ENCODE results near the gene FGF19.

Gene FGF19

DNA sequence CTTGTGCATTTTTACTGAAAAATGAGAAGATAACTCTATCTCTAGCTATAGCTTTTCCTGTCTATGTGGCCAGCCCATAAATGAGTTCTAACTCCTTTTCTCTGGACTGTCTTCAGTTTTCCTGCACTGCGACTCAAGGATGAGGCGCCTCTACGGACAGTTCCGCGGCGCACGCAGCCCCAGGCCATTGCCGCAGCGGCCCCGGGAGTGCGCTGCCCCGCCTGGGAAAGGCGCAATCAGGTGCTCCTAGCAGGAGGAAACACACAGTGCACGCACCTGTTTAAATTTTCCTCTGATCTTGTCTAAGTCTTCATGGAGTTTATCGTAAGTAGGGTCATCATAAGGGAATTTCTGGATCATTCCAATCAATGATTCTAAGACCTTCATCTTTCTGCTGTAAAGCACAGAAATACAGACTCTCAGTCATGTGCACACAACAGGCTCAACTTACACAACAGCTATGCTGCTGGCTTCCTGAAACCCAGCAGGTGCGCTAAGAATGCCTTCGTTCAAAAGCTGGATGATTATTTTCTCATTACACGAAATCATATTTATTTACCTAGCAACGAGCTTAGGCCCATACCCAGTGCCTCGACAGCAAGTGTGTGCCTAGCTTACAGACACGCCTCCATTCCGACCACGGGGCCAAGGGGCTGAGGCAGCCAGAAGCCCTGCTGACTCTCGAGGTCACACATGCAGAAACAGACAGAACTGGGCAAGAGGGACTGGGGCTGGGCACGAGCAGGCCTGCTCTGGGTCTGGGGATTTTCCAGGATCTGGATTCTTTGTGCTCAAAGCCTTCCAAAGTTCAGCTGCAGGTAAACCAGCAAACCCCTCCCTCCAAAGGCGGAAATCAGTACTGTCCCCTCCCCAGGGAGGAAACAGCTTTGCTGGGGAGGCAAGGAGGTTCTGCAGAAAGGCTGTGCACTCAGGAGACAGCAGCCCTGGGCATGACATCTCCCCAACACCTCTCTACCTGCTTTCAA is 35.9 kb downstream of the FGF19 start:
- H3K79me1 ChIP-seq (ENCODE audit: low read length), result no peaks in the 10 kb centered on the region
- H3K9me3 ChIP-seq (ENCODE audit: insufficient read depth, low read depth, low read length), result no peaks in the 10 kb centered on the region
- H3K27ac ChIP-seq (ENCODE audit: low read depth, low read length), result no peak overlapping the region
- no peak overlapping the region for H2BK120ac ChIP-seq (ENCODE audit: insufficient read depth, low read length, poor library complexity)
- no peak overlapping the region for H4K12ac ChIP-seq (ENCODE audit: low read depth, low read length)
- no peak overlapping the region for H2AFZ ChIP-seq (ENCODE audit: insufficient read depth, low read length, poor library complexity)
- no peak overlapping the region for H2AK5ac ChIP-seq (ENCODE audit: low read length)
- H2BK5ac ChIP-seq (ENCODE audit: low read depth, low read length, poor library complexity), result no peak overlapping the region
- no peak overlapping the region for H4K91ac ChIP-seq (ENCODE audit: low read depth, low read length)
- H3K23ac ChIP-seq (ENCODE audit: low read length), result no peak overlapping the region
- no peak overlapping the region for H3K4me2 ChIP-seq (ENCODE audit: low read length)
- H3K79me2 ChIP-seq (ENCODE audit: control insufficient read depth, insufficient read depth, low read length, poor library complexity), result no peaks in the 10 kb centered on the region
- H3K4ac ChIP-seq (ENCODE audit: low read depth, low read length), result no peak overlapping the region
- H2BK12ac ChIP-seq (ENCODE audit: low read length), result no peak overlapping the region
- H3K4me1 ChIP-seq (ENCODE audit: control insufficient read depth in 1 of 2, insufficient read depth in 2 of 2, low read length in 2 of 2), result no peaks in the 10 kb centered on the region
- peaks cover 46 to 63% of the 10 kb centered on the region in 2 experiments for H3K36me3 ChIP-seq (ENCODE audit: control insufficient read depth in 1 of 2, insufficient read depth in 2 of 2, low read length in 2 of 2)
- no peak overlapping the region for H3K4me3 ChIP-seq (ENCODE audit: low read depth, low read length)
- H3K14ac ChIP-seq (ENCODE audit: low read length), result no peak overlapping the region
- no peak overlapping the region for H4K8ac ChIP-seq (ENCODE audit: low read depth, low read length)
- no CpG with 5 or more reads among the region's 26 CpGs for WGBS (ENCODE audit: extremely low coverage, insufficient coverage, insufficient read length)
- no peak overlapping the region for H3K18ac ChIP-seq (ENCODE audit: low read length)
- no peak overlapping the region for H3K9ac ChIP-seq (ENCODE audit: low read length)
- no peaks in the 10 kb centered on the region for H3K27me3 ChIP-seq (ENCODE audit: insufficient read depth, low read length)
- no peak for DNase-seq

DNA sequence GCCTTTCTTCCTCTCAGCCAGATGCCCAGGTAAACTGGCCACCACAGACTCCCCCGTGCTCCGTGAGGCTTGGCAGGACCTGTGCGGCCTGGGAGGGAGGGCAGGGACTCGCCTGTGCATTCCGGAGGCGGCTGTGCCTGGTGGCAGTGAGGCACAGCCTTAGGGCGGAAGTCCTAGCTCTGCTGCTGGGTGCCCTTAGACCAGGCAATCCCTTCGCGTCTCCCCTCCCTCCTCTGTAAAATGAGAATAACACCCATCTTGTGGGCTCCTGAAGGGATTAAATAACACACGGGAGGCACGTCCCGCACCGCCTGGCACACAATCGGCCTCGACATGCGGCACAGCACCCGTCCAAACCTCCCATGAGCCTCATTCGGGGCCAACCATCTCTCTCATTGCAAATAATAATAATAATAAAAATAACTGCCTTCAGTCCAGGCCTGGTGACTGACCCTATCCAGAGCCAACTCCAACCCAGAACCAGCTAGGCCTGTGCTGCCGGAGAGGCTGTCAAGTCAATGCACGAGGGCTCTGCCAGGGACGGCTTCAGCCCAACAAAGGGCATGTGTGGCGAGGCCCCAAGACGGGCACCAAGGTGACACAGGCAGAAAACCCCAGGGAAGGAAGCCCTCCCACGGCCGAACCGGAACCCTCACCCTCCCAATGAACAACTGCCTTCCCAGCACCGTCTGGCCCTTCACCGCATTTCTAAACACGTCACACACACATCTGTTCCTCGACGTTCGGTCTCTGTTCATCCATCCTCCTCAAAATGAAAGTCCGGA is 36.9 kb downstream of the FGF19 start:
- no peak overlapping the region for H2AFZ ChIP-seq (ENCODE audit: insufficient read depth, low read length, poor library complexity)
- no peaks in the 10 kb centered on the region for H3K27me3 ChIP-seq (ENCODE audit: insufficient read depth, low read length)
- H4K91ac ChIP-seq (ENCODE audit: low read depth, low read length), result no peak overlapping the region
- no CpG with 5 or more reads among the region's 33 CpGs for WGBS (ENCODE audit: extremely low coverage, insufficient coverage, insufficient read length)
- no peaks in the 10 kb centered on the region for H3K79me1 ChIP-seq (ENCODE audit: low read length)
- no peak overlapping the region for H3K23ac ChIP-seq (ENCODE audit: low read length)
- no peaks in the 10 kb centered on the region for H3K79me2 ChIP-seq (ENCODE audit: control insufficient read depth, insufficient read depth, low read length, poor library complexity)
- no peak overlapping the region for H2AK5ac ChIP-seq (ENCODE audit: low read length)
- H3K18ac ChIP-seq (ENCODE audit: low read length), result no peak overlapping the region
- H2BK5ac ChIP-seq (ENCODE audit: low read depth, low read length, poor library complexity), result no peak overlapping the region
- no peak overlapping the region for H3K27ac ChIP-seq (ENCODE audit: low read depth, low read length)
- H3K14ac ChIP-seq (ENCODE audit: low read length), result no peak overlapping the region
- H3K9ac ChIP-seq (ENCODE audit: low read length), result no peak overlapping the region
- H4K12ac ChIP-seq (ENCODE audit: low read depth, low read length), result no peak overlapping the region
- H3K4me2 ChIP-seq (ENCODE audit: low read length), result no peak overlapping the region
- no peak overlapping the region for H3K4ac ChIP-seq (ENCODE audit: low read depth, low read length)
- H3K4me3 ChIP-seq (ENCODE audit: low read depth, low read length), result no peak overlapping the region
- H3K9me3 ChIP-seq (ENCODE audit: insufficient read depth, low read depth, low read length), result no peaks in the 10 kb centered on the region
- no peak for DNase-seq
- H2BK120ac ChIP-seq (ENCODE audit: insufficient read depth, low read length, poor library complexity), result no peak overlapping the region
- H4K8ac ChIP-seq (ENCODE audit: low read depth, low read length), result no peak overlapping the region
- H2BK12ac ChIP-seq (ENCODE audit: low read length), result no peak overlapping the region
- H3K36me3 ChIP-seq (ENCODE audit: control insufficient read depth in 1 of 2, insufficient read depth in 2 of 2, low read length in 2 of 2), result peaks cover 40 to 61% of the 10 kb centered on the region in 2 experiments
- no peaks in the 10 kb centered on the region for H3K4me1 ChIP-seq (ENCODE audit: control insufficient read depth in 1 of 2, insufficient read depth in 2 of 2, low read length in 2 of 2)

DNA sequence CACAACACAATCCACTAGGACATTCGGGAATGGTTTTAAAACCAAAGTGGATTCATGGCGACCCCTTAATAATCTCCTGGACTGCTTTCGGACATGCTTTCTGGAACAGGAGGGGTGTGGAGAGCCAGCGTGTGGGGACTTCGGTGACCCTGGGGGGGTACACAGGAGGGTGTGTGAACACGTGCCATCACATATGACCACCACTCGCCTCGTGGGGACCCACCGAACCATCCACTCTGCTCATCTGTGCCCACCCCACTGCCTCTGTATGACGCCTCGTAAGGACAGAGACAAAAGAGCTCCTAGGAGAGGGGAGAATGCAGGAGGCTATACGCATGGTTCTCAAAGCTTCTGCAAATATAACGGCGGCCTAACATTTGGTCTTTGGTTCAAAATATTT is 37.6 kb downstream of the FGF19 start:
- no peak overlapping the region for H2BK5ac ChIP-seq (ENCODE audit: low read depth, low read length, poor library complexity)
- no peaks in the 10 kb centered on the region for H3K79me2 ChIP-seq (ENCODE audit: control insufficient read depth, insufficient read depth, low read length, poor library complexity)
- WGBS (ENCODE audit: extremely low coverage, insufficient coverage, insufficient read length), result no CpG with 5 or more reads among the region's 14 CpGs
- no peak overlapping the region for H4K12ac ChIP-seq (ENCODE audit: low read depth, low read length)
- H3K18ac ChIP-seq (ENCODE audit: low read length), result no peak overlapping the region
- DNase-seq, result no peak
- no peaks in the 10 kb centered on the region for H3K79me1 ChIP-seq (ENCODE audit: low read length)
- H3K27ac ChIP-seq (ENCODE audit: low read depth, low read length), result no peak overlapping the region
- H3K23ac ChIP-seq (ENCODE audit: low read length), result no peak overlapping the region
- no peak overlapping the region for H3K14ac ChIP-seq (ENCODE audit: low read length)
- no peaks in the 10 kb centered on the region for H3K4me1 ChIP-seq (ENCODE audit: control insufficient read depth in 1 of 2, insufficient read depth in 2 of 2, low read length in 2 of 2)
- no peak overlapping the region for H2AFZ ChIP-seq (ENCODE audit: insufficient read depth, low read length, poor library complexity)
- no peak overlapping the region for H4K91ac ChIP-seq (ENCODE audit: low read depth, low read length)
- H2BK12ac ChIP-seq (ENCODE audit: low read length), result no peak overlapping the region
- H3K9ac ChIP-seq (ENCODE audit: low read length), result no peak overlapping the region
- H3K27me3 ChIP-seq (ENCODE audit: insufficient read depth, low read length), result no peaks in the 10 kb centered on the region
- H2AK5ac ChIP-seq (ENCODE audit: low read length), result no peak overlapping the region
- no peak overlapping the region for H3K4ac ChIP-seq (ENCODE audit: low read depth, low read length)
- peaks cover 37 to 54% of the 10 kb centered on the region in 2 experiments for H3K36me3 ChIP-seq (ENCODE audit: control insufficient read depth in 1 of 2, insufficient read depth in 2 of 2, low read length in 2 of 2)
- H3K9me3 ChIP-seq (ENCODE audit: insufficient read depth, low read depth, low read length), result no peaks in the 10 kb centered on the region
- no peak overlapping the region for H3K4me3 ChIP-seq (ENCODE audit: low read depth, low read length)
- no peak overlapping the region for H2BK120ac ChIP-seq (ENCODE audit: insufficient read depth, low read length, poor library complexity)
- H4K8ac ChIP-seq (ENCODE audit: low read depth, low read length), result no peak overlapping the region
- H3K4me2 ChIP-seq (ENCODE audit: low read length), result no peak overlapping the region

DNA sequence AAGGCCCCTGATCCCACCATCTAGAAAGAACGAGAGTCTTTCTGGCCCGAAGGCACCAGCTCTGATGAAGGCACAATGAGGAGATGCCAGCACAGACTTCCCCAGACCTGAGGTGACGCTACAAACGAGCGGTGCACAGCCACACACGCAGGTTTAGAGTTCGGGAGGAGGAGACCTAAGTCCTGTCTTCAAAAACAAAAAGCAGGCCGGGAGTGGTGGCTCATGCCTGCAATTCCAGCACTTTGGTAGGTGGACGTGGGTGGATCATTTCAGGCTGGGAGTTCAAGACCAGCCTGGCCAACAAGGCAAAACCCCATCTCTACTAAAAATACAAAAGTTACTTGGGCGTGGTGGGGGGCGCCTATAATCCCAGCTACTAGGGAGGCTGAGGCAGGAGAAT is 38.2 kb downstream of the FGF19 start:
- Histone ChIP-seq H2BK120ac (ENCODE audit: insufficient read depth, low read length, poor library complexity) (no peak overlapping the region), H3K36me3 (ENCODE audit: control insufficient read depth in 1 of 2, insufficient read depth in 2 of 2, low read length in 2 of 2) (peaks cover 37 to 54% of the 10 kb centered on the region in 2 experiments), H3K4me1 (ENCODE audit: control insufficient read depth in 1 of 2, insufficient read depth in 2 of 2, low read length in 2 of 2) (no peaks in the 10 kb centered on the region), H3K27ac (ENCODE audit: low read depth, low read length) (no peak overlapping the region), H4K12ac (ENCODE audit: low read depth, low read length) (no peak overlapping the region), H4K91ac (ENCODE audit: low read depth, low read length) (no peak overlapping the region), H2BK5ac (ENCODE audit: low read depth, low read length, poor library complexity) (no peak overlapping the region), H2AK5ac (ENCODE audit: low read length) (no peak overlapping the region), H3K9me3 (ENCODE audit: insufficient read depth, low read depth, low read length) (no peaks in the 10 kb centered on the region), H3K79me1 (ENCODE audit: low read length) (no peaks in the 10 kb centered on the region), H2AFZ (ENCODE audit: insufficient read depth, low read length, poor library complexity) (no peak overlapping the region), H3K79me2 (ENCODE audit: control insufficient read depth, insufficient read depth, low read length, poor library complexity) (no peaks in the 10 kb centered on the region), H4K8ac (ENCODE audit: low read depth, low read length) (no peak overlapping the region), H3K9ac (ENCODE audit: low read length) (no peak overlapping the region), H3K18ac (ENCODE audit: low read length) (no peak overlapping the region), H3K4ac (ENCODE audit: low read depth, low read length) (no peak overlapping the region), H3K23ac (ENCODE audit: low read length) (no peak overlapping the region), H3K4me3 (ENCODE audit: low read depth, low read length) (no peak overlapping the region), H3K14ac (ENCODE audit: low read length) (no peak overlapping the region), H3K27me3 (ENCODE audit: insufficient read depth, low read length) (no peaks in the 10 kb centered on the region), H2BK12ac (ENCODE audit: low read length) (no peak overlapping the region), H3K4me2 (ENCODE audit: low read length) (no peak overlapping the region)
- no CpG with 5 or more reads among the region's 11 CpGs for WGBS (ENCODE audit: extremely low coverage, insufficient coverage, insufficient read length)
- no peak for DNase-seq
